Liver (tissue), 9 donors: Measurements from ENCODE around the gene TJP2. TPM values are rescaled to one million over a fixed set of nuclear protein-coding genes. Genes with fewer than 3 reads are reported as not detected.
A peak's percentile ranks its signal among the peaks of the same experiment; 100 is the strongest.

Source experiments
- DNase-seq: peaks from one replicate; pipeline ENCODE4 v3.0.0-alpha.2; 2017; ENCODE audit warnings: low spot score
- H3K27ac ChIP-seq, 2 donors: one replicate each; pipeline ENCODE4 v1.7.0; 2013; ENCODE audit warnings: inconsistent platforms in 2 of 2, low read length in 2 of 2, control low read depth in 1 of 2, low read depth in 1 of 2, mild to moderate bottlenecking in 1 of 2
- H3K27me3 ChIP-seq, 4 donors: one replicate each; pipeline versions ENCODE4 v1.6.1 to v1.7.0; 2013; ENCODE audit warnings: low read length in 3 of 4, inconsistent platforms in 1 of 4, mild to moderate bottlenecking in 1 of 4, moderate library complexity in 1 of 4; ENCODE audit not compliant: control insufficient read depth in 4 of 4, insufficient read depth in 4 of 4
- H3K36me3 ChIP-seq, 4 donors: one replicate each; pipeline versions ENCODE4 v1.6.1 to v1.7.0; 2013; ENCODE audit warnings: low read length in 3 of 4, mild to moderate bottlenecking in 3 of 4, low read depth in 1 of 4, moderate library complexity in 1 of 4; ENCODE audit not compliant: control insufficient read depth in 4 of 4, insufficient read depth in 3 of 4
- H3K4me1 ChIP-seq, 4 donors: one replicate each; pipeline versions ENCODE4 v1.6.1 to v1.7.0; 2013; ENCODE audit warnings: low read length in 3 of 4, mild to moderate bottlenecking in 3 of 4, moderate library complexity in 1 of 4; ENCODE audit not compliant: control insufficient read depth in 4 of 4, insufficient read depth in 4 of 4
- H3K4me3 ChIP-seq, 3 donors: one replicate each; pipeline versions ENCODE4 v1.6.1 to v1.7.0; 2013; ENCODE audit warnings: low read length in 3 of 3, control low read depth in 1 of 3, low read depth in 1 of 3, mild to moderate bottlenecking in 1 of 3
- H3K9ac ChIP-seq, 2 donors: one replicate each; pipeline ENCODE4 v1.7.0; 2013; ENCODE audit warnings: low read length in 2 of 2, mild to moderate bottlenecking in 2 of 2, moderate library complexity in 2 of 2, control low read depth in 1 of 2, low read depth in 1 of 2
- H3K9me3 ChIP-seq, 4 donors: one replicate each; pipeline versions ENCODE4 v1.6.1 to v1.7.0; 2013; ENCODE audit warnings: low read length in 3 of 4; ENCODE audit not compliant: control insufficient read depth in 4 of 4
- EGR1 ChIP-seq, 2 donors: IDR thresholded peaks; 2 replicates each; pipeline ENCODE4 v1.6.1; 2016 to 2018; ENCODE audit warnings: antibody characterized with exemption in 2 of 2, low read depth in 2 of 2
- FOXA1 ChIP-seq: IDR thresholded peaks from 2 replicates; pipeline ENCODE4 v1.6.1; 2016; ENCODE audit warnings: antibody characterized with exemption
- FOXA2 ChIP-seq: IDR thresholded peaks from 2 replicates; pipeline ENCODE4 v1.6.1; 2016; ENCODE audit warnings: antibody characterized with exemption
- GABPA ChIP-seq, 2 donors: IDR thresholded peaks in 1 of 2; conservative IDR thresholded peaks in 1 of 2; 2 replicates each; pipeline ENCODE4 v1.6.1; 2016; ENCODE audit warnings: antibody characterized with exemption in 2 of 2, mild to moderate bottlenecking in 1 of 2, moderate library complexity in 1 of 2
- HNF4G ChIP-seq: IDR thresholded peaks from 2 replicates; pipeline ENCODE4 v1.6.1; 2016; ENCODE audit warnings: antibody characterized with exemption
- JUND ChIP-seq, 2 donors: IDR thresholded peaks; 2 replicates each; pipeline ENCODE4 v1.6.1; 2016; ENCODE audit warnings: antibody characterized with exemption in 2 of 2
- NR2F2 ChIP-seq: IDR thresholded peaks from 2 replicates; pipeline ENCODE4 v1.6.1; 2016; ENCODE audit warnings: antibody characterized with exemption
- RAD21 ChIP-seq, 2 donors: IDR thresholded peaks; 2 replicates each; pipeline ENCODE4 v1.6.1; 2016; ENCODE audit warnings: antibody characterized with exemption in 2 of 2, mild to moderate bottlenecking in 2 of 2
- RXRA ChIP-seq, 2 donors: IDR thresholded peaks; 2 replicates each; pipeline ENCODE4 v1.6.1; 2017 to 2018; ENCODE audit warnings: antibody characterized with exemption in 2 of 2, mild to moderate bottlenecking in 1 of 2
- SP1 ChIP-seq: IDR thresholded peaks from 2 replicates; pipeline ENCODE4 v1.6.1; 2018; ENCODE audit warnings: antibody characterized with exemption, mild to moderate bottlenecking
- TAF1 ChIP-seq: conservative IDR thresholded peaks from 2 replicates; pipeline ENCODE4 v1.6.1; 2016; ENCODE audit warnings: antibody characterized with exemption, mild to moderate bottlenecking
- YY1 ChIP-seq: IDR thresholded peaks from 2 replicates; pipeline ENCODE4 v1.6.1; 2016; ENCODE audit warnings: antibody characterized with exemption, mild to moderate bottlenecking
- WGBS: extraction: QIAGEN DNeasy Blood & Tissue Kit; methylation state at CpG from one replicate; pipeline ENCODE4 v1.1.7; 2013; 5-methylcytosine and 5-hydroxymethylcytosine counted together
- polyA plus RNA-seq, 2 donors: library from polyadenylated mRNA; stranded (reverse) in 1 of 2; unstranded in 1 of 2; fragments of 200-250 nt in 1 of 2; fragments of >200 nt in 1 of 2; fragmentation: Nextera tagmentation in 1 of 2; extraction: Ambion mirVana in 1 of 2; gene quantifications; one replicate each; pipeline versions ENCODE4 v1.2.1 to v1.2.3, GENCODE V29; 2013 to 2015
- total RNA-seq, 2 donors: library from RNA; depleted of rRNA; stranded (reverse); fragments of >200 nt; gene quantifications; one replicate each; pipeline ENCODE4 v1.2.3, GENCODE V29; 2014
- TF ChIP-seq, protein P1 (sequence below): fragments of 150-350 bp; IDR thresholded peaks from 2 replicates; pipeline ENCODE4 v1.5.1; 2017; ENCODE audit warnings: improper control_type of control experiment, low read depth, low read length; ENCODE audit not compliant: missing input control
- TF ChIP-seq, protein P2 (sequence below): IDR thresholded peaks from 2 replicates; pipeline ENCODE4 v1.6.1; 2016; ENCODE audit warnings: antibody characterized with exemption
- TF ChIP-seq, protein P3 (sequence below): IDR thresholded peaks from 2 replicates; pipeline ENCODE4 v1.6.1; 2016; ENCODE audit warnings: antibody characterized with exemption, mild to moderate bottlenecking
- donor health status: healthy.
- donor health status: healthy.
- donor health status: healthy.
- donor health status: healthy.
- donor health status: healthy.

The TJP2 gene
- total and polyA plus RNA-seq, 4 donors = 23.2 to 74.0 (median 32.6) TPM

DNA sequence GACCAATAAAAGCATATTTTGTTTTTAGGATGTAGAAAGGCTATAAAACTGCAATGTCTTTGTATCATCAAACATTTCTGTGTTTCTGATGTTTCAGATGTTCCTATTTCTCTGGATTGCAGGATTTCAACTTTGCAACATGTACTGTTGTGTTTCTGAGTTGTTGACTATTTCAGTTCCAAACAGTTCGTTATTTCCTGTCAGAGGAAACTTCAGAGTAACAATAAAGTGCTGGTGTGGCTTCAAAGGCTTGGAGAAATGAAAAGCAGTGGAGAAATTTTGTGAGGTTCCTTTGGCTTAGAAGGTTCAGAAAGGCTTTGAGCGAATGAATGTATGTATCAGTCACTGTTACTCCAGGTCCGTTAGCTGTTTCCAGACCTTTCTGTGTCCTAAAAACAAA is 17.2 kb downstream of the TJP2 start:
- no peaks in the 10 kb centered on the region for H3K9me3 ChIP-seq
- DNase-seq = no peak
- peaks cover 13 to 90% (median 75%) of the 10 kb centered on the region in 4 donors for H3K4me1 ChIP-seq
- H3K9ac ChIP-seq = peak overlapping the region in 1 of 2 donors; percentile 12
- H3K27me3 ChIP-seq = no peaks in the 10 kb centered on the region
- 40% methylated on average over 3 of the region's 3 CpGs for WGBS
- H3K27ac ChIP-seq = peak overlapping the region; percentile 55 to 66
- TF ChIP-seq FOXA2 = no peak
- TF ChIP-seq, protein P1, sequence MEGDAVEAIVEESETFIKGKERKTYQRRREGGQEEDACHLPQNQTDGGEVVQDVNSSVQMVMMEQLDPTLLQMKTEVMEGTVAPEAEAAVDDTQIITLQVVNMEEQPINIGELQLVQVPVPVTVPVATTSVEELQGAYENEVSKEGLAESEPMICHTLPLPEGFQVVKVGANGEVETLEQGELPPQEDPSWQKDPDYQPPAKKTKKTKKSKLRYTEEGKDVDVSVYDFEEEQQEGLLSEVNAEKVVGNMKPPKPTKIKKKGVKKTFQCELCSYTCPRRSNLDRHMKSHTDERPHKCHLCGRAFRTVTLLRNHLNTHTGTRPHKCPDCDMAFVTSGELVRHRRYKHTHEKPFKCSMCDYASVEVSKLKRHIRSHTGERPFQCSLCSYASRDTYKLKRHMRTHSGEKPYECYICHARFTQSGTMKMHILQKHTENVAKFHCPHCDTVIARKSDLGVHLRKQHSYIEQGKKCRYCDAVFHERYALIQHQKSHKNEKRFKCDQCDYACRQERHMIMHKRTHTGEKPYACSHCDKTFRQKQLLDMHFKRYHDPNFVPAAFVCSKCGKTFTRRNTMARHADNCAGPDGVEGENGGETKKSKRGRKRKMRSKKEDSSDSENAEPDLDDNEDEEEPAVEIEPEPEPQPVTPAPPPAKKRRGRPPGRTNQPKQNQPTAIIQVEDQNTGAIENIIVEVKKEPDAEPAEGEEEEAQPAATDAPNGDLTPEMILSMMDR = no peak
- TF ChIP-seq NR2F2 = no peak
- no peak for TF ChIP-seq FOXA1
- TF ChIP-seq GABPA (IDR thresholded peaks at IDR 0.05 in 1 of 2, conservative IDR thresholded peaks at IDR 0.05 in 1 of 2) = no peak
- no peak for TF ChIP-seq RXRA (IDR thresholded peaks at IDR 0.05)
- TF ChIP-seq, protein P2, sequence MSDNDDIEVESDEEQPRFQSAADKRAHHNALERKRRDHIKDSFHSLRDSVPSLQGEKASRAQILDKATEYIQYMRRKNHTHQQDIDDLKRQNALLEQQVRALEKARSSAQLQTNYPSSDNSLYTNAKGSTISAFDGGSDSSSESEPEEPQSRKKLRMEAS = no peak
- TF ChIP-seq HNF4G = no peak
- TF ChIP-seq EGR1 (IDR thresholded peaks at IDR 0.05; ENCODE audit: low read depth in 2 of 2) = no peak
- TF ChIP-seq, protein P3, sequence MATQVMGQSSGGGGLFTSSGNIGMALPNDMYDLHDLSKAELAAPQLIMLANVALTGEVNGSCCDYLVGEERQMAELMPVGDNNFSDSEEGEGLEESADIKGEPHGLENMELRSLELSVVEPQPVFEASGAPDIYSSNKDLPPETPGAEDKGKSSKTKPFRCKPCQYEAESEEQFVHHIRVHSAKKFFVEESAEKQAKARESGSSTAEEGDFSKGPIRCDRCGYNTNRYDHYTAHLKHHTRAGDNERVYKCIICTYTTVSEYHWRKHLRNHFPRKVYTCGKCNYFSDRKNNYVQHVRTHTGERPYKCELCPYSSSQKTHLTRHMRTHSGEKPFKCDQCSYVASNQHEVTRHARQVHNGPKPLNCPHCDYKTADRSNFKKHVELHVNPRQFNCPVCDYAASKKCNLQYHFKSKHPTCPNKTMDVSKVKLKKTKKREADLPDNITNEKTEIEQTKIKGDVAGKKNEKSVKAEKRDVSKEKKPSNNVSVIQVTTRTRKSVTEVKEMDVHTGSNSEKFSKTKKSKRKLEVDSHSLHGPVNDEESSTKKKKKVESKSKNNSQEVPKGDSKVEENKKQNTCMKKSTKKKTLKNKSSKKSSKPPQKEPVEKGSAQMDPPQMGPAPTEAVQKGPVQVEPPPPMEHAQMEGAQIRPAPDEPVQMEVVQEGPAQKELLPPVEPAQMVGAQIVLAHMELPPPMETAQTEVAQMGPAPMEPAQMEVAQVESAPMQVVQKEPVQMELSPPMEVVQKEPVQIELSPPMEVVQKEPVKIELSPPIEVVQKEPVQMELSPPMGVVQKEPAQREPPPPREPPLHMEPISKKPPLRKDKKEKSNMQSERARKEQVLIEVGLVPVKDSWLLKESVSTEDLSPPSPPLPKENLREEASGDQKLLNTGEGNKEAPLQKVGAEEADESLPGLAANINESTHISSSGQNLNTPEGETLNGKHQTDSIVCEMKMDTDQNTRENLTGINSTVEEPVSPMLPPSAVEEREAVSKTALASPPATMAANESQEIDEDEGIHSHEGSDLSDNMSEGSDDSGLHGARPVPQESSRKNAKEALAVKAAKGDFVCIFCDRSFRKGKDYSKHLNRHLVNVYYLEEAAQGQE = no peak
- TF ChIP-seq YY1 = no peak
- no peak for TF ChIP-seq SP1
- TF ChIP-seq TAF1 = no peak
- TF ChIP-seq RAD21 (IDR thresholded peaks at IDR 0.05) = no peak
- H3K36me3 ChIP-seq = no peaks in the 10 kb centered on the region
- H3K4me3 ChIP-seq = no peak overlapping the region

- TF ChIP-seq TAF1 (no peak), FOXA2 (no peak), HNF4G (no peak), FOXA1 (no peak), YY1 (no peak)
- Histone ChIP-seq H3K4me1 (peaks cover 13 to 80% (median 68%) of the 10 kb centered on the region in 4 donors), H3K27ac (peak overlapping the region; percentile 19 to 32)
These were observed 18.1 kb downstream of the TJP2 start for GRCh38 chr9:69192214-69192613.

GRCh38 chr9:69193685-69194032 is 19.6 kb downstream of the TJP2 start:
- Histone ChIP-seq H3K36me3 (no peaks in the 10 kb centered on the region), H3K27ac (no peak overlapping the region), H3K27me3 (no peaks in the 10 kb centered on the region), H3K9me3 (no peaks in the 10 kb centered on the region), H3K9ac (no peak overlapping the region), H3K4me3 (no peak overlapping the region), H3K4me1 (peaks cover 11 to 74% (median 60%) of the 10 kb centered on the region in 4 donors)
- no peak for DNase-seq
- 47% methylated on average over 1 of the region's 1 CpG for WGBS
- TF ChIP-seq, protein P1 = peak; percentile 37
- TF ChIP-seq RAD21 (IDR thresholded peaks at IDR 0.05) (peak in 1 of 2 donors; percentile 57), JUND (IDR thresholded peaks at IDR 0.05) (no peak)

More at GRCh38 chr9:69192214-69192613, 18.1 kb downstream of the TJP2 start:
- Histone ChIP-seq H3K9me3 (no peaks in the 10 kb centered on the region), H3K27me3 (no peaks in the 10 kb centered on the region), H3K36me3 (no peaks in the 10 kb centered on the region), H3K9ac (no peak overlapping the region), H3K4me3 (no peak overlapping the region)
- WGBS = 87% methylated on average over 3 of the region's 3 CpGs
- DNase-seq = no peak
